ENCODE measurements around the gene WWOX. TPM values are rescaled to one million over a fixed set of nuclear protein-coding genes. Genes with fewer than 3 reads are reported as not detected.

The WWOX gene
- total RNA-seq, 1 donor from 2014 or later: 13.1 TPM

GRCh38 chr16:78340590-78340989, 241.1 kb downstream of the WWOX start:
- ATAC-seq (no peak), DNase-seq (ENCODE audit: missing footprints) (no peak)

DNA sequence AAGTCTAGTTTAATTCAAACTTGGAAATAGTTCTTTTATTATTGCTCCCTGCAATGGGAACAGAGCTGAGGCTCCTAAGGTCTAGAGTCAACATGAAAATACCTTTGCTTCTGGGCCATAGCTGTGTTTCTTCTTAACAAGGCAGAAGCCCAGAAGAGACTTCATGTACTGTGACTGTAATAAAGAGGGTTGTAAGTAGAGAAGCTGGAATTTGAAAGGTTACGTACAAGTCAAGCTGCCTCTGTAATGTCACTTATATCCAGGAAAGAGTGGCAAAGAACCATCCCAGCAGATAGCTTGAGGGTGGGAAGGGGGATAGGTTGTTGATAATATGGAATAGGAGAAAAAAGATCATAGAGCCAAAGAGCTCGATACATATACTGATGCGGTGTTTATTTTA, 248.6 kb downstream of the WWOX start:
- intact Hi-C loops (cut with DNase I): no loop called here
- DNase-seq (ENCODE audit: missing footprints) (no peak), ATAC-seq (no peak)

More at GRCh38 chr16:78340590-78340989, 241.1 kb downstream of the WWOX start:
- intact Hi-C loops (cut with DNase I): no loop called here

DNA sequence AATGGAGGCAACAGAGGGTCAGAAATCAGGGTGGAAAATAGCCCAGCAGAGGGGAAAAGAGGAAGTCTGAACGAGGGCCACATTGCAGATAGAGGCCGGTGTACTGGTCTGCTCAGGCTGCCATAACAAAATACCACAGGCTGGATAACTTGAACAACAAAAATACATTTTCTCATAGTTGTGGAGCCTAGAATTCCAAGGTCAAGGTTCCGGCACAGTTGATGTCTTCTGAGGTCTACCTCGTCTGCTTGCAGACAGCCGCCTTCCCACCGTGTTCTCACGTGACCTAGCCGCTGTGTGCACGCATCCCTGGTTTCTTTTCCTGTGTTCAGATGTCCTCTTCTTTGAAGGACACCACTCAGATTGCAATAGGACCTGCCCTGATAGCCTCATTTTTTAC, 249.4 kb downstream of the WWOX start:
- ATAC-seq (no peak), DNase-seq (ENCODE audit: missing footprints) (no peak)
- intact Hi-C loops (cut with DNase I): no loop called here

DNA sequence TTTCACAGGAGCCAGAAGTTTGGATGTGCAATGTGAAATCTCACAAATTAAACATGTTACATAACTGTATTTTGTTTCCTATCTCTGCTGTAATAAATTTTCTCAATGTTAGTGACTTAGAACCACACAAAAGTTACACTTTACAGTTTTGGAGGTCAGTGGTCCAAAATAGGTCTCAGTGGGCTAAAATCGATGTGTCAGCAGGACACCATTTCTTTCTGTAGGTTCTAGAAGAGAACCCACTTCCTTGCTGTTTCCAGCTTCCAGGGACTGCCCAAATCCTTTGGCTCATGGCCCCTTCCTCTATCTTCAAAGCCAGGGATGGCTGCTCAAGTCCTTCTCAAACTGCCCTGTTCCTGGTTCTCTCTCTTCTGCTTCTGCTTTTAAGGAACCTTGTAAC, 252.7 kb downstream of the WWOX start:
- intact Hi-C loops (cut with DNase I): no loop called here
- ATAC-seq (no peak), DNase-seq (ENCODE audit: missing footprints) (no peak)

DNA sequence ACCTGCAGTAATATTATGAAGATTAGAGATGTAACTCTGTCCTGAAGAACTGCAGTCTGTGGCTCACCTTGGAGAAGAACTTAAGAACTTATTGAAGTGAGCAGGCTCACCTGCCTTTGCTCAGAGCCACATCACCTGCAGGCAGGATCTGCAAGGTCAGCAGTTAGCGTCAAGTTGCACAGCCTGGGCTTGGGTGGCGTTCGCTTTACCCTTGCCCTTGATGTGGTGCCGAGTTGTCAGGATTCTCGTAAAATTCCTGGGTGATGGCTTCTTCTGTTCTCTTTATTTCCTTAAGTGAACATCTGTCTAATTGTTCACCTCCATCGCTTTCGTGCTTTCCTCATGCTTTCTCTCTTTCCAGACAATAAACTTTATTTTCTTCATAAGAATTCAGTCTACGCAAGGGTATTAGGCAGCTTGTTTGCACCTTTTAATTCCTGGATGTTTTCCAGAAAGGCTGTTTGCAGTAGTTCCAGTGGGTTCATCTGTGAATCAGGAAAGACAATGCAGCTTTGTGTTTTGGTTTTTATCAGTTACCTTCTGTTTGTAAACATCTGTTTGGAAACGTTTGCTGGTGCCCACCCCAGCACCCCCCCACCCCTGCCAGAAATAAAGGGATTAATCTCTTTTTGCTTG, 254.3 kb downstream of the WWOX start:
- no peak for DNase-seq (ENCODE audit: missing footprints)
- intact Hi-C loops (cut with DNase I): no loop called here
- no peak for ATAC-seq

DNA sequence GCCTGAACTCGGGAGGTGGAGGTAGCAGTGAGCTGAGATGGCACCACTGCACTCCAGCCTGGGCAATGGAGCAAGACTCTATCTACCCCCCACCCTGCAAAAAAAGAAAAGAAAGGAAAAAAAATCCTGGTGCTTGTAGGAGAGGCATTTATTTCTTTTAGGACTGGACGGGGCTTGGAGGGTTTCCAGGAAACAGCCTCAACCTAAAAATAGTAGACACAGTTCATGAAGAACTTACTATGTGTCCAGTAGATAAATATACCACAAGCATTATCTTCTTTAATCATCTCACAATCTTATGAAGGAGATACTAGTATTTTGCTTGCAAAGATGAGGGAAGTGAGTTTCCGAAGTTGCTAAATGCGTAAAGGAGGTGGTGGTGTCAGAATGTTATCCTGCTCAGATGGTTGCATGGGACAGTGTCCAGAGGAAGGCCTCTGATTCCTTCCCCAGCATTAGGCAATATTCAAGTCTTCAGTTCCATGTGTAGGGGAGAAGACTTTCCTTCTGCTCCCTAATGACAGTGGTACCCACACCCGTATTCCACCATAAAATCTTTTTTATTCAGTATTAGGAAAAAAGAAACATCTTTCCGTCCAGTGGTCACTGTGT, 263.2 kb downstream of the WWOX start:
- intact Hi-C loops (cut with DNase I): no loop called here
- ATAC-seq (peak; percentile 59), DNase-seq (ENCODE audit: missing footprints) (no peak)

DNA sequence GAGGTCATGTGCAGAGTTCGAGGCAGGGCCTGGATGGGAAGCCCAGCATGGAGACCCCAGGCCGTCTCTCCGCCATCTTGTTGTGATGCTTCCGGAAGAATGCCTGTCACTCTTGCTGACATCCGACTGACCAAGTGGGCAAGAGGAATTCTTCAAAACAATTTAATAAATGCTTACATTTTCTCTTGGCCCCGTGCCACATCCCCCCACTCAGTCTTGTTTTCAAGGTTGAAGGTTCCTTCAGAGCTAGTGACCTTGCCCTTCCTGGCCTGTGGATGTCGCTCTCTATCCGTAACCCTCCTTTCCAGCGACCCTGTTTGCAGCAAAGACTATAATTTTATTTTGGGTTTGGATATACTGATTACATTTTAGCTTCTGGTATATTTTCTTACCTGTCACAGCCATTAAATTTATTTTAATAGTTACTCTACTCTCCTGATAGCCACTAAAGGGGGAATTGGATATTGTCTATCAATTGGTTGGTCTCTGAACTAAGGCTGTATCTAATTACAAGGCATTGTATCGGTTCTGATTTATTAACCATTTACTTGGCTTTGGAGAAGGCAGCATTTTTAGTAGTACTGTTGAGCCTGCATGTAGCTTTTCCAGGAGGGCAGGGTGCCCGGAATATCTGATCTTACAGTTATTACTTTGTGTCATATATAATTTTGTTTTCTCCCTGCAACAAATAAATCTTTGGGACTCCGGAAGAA, 264.5 kb downstream of the WWOX start:
- DNase-seq (ENCODE audit: missing footprints) (peak; percentile 56), ATAC-seq (no peak)
- intact Hi-C loops (cut with DNase I): no loop called here

GRCh38 chr16:78364556-78364880, 265.1 kb downstream of the WWOX start:
- intact Hi-C loops (cut with DNase I): no loop called here
- ATAC-seq (no peak), DNase-seq (ENCODE audit: missing footprints) (no peak)

GRCh38 chr16:78365366-78365765, 265.9 kb downstream of the WWOX start:
- no peak for DNase-seq (ENCODE audit: missing footprints)
- intact Hi-C loops (cut with DNase I): no loop called here
- ATAC-seq: no peak

DNA sequence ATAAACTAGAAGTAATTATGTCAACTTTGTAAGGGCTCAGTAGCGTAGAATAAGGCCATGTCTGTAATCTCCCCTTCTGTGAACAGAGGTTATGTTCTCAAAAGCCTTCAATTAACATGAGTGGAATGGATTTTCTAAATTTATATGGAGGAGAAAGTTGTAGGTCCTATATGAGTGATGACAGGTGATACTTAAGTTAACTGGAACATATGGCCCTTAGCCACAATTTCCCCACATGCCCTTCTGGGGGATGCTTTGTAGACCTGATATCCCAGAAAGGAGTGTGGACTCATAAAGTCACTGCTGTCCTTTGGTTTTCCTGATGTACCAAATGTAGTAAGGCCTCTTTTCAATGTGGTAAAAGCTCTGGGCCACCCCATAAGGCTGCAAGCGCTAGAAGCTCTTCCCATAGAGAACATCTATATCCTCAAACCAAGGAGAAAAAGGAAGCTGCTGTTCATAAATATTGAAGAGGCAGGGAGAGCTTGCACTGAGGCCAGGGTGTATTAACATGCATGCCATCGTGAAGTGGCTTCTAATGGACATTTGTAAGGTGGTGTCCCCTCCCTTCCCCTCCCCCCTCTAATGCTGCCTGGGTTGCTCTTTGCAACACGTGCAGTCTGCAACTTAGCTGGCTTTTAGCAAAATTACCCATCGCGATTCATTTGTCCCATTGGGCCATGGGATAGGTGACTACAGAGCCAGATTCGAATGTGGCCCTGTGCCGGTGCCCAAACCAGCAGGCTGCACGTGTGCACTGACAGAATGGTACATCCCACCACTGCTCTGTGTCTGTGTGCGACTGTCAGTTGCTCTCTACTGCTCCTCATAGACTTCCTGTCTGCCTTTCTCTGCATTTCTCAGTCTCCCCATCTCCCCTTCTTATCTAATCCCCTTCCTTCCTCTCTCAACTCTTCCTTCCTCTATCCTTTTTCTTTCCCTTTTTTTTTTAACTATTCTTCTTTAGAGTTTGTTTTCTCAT, 269.0 kb downstream of the WWOX start:
- intact Hi-C loops (cut with DNase I): no loop called here
- DNase-seq (ENCODE audit: missing footprints) (no peak), ATAC-seq (peak; percentile 86)

GRCh38 chr16:78372277-78372676, 272.8 kb downstream of the WWOX start:
- no peak for ATAC-seq
- intact Hi-C loops (cut with DNase I): no loop called here

GRCh38 chr16:78375055-78375679, 275.7 kb downstream of the WWOX start:
- ATAC-seq (no peak), DNase-seq (ENCODE audit: missing footprints) (no peak)
- intact Hi-C loops (cut with DNase I): no loop called here

More at GRCh38 chr16:78372277-78372676, 272.8 kb downstream of the WWOX start:
- no peak for DNase-seq (ENCODE audit: missing footprints)

DNA sequence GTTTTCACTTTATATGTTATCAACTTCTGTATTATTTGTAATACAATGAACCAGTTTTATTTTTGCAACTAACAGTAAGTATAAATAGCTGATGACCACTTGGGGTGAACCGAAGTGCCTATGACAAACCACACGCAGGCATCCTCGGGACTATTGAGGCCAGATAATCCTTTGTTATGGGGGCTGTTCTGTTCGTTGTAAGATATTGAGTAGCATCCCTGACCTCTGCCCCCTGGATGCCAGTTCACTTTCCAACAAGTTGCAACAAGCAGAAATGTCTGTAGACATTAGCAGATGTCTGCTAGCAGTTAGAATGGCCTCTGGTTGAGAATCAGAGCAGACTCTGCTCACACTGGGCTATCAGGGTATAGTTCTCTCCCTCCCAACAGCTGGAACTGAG, 277.0 kb downstream of the WWOX start:
- DNase-seq (ENCODE audit: missing footprints) (no peak), ATAC-seq (no peak)
- intact Hi-C loops (cut with DNase I): no loop called here

DNA sequence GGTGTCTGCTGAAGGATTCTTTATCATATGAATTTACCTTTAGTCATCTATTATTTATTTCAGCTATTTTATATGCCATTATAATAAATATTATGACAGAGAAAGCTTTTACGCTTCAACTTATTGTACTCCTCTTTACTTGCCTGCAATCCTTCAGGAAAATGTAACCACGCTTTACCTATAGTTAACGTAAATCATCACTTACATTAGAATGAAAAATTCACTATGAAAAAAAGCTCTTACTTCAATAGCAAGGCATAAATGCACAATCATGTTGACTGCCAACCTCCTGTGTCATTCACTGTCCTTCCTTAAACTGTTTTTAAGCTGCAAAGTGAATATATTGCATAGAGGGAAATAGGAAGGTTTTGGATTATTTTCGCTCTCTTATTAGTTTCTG, 277.9 kb downstream of the WWOX start:
- intact Hi-C loops (cut with DNase I): no loop called here
- no peak for DNase-seq (ENCODE audit: missing footprints)
- no peak for ATAC-seq

GRCh38 chr16:78381060-78381459, 281.6 kb downstream of the WWOX start:
- ATAC-seq: no peak
- no peak for DNase-seq (ENCODE audit: missing footprints)
- intact Hi-C loops (cut with DNase I): no loop called here

GRCh38 chr16:78383118-78383517, 283.7 kb downstream of the WWOX start:
- DNase-seq (ENCODE audit: missing footprints) (no peak), ATAC-seq (no peak)
- intact Hi-C loops (cut with DNase I): no loop called here

- DNase-seq (ENCODE audit: missing footprints) (no peak), ATAC-seq (peak; percentile 35)
- intact Hi-C loops (cut with DNase I): no loop called here
These were observed 285.8 kb downstream of the WWOX start for GRCh38 chr16:78385086-78385805.

All from Right ventricle myocardium inferior (tissue), 1 donor.